PC-9 (cell line): ENCODE measurements around the gene EVI5. TPM values are rescaled to one million over a fixed set of nuclear protein-coding genes. Genes with fewer than 3 reads are reported as not detected.

Experiments used
- BruUV-seq: library from RNA; stranded (reverse); fragments of 400-500 nt; replicated peaks from 2 replicates; lab custom pipeline; 2021; lab: Mats Ljungman, UMichigan
- CTCF ChIA-PET: fragments of 300-600 bp; sonication (Branson Sonifier 250); formaldehyde crosslinking; loops from one replicate; lab custom pipeline; 2022; ENCODE audit warnings: antibody characterized with exemption; lab: Charles Lee
- POLR2A ChIA-PET: fragments of 300-600 bp; sonication (Branson Sonifier 250); formaldehyde crosslinking; loops from one replicate; lab custom pipeline; 2022; ENCODE audit warnings: antibody characterized with exemption; ENCODE audit not compliant: unreplicated experiment; lab: Charles Lee
- DNase-seq, 2 experiments: peaks; one replicate each; pipeline versions ENCODE4 v3.0.0 to v3.0.0-alpha.2; 2015 to 2022; ENCODE audit warnings: mixed read lengths in 1 of 2
- H2AFZ ChIP-seq: fragments of 200-600 bp; sonication (generic); 2 replicates; pipeline ENCODE4 v1.8.1; 2017; ENCODE audit warnings: antibody characterized with exemption
- H3F3A ChIP-seq: fragments of 200-600 bp; sonication (generic); 2 replicates; pipeline ENCODE4 v1.8.1; 2017; ENCODE audit warnings: antibody characterized with exemption, mild to moderate bottlenecking, low read depth; ENCODE audit not compliant: insufficient read depth
- H3K27ac ChIP-seq: fragments of 200-600 bp; sonication (generic); 2 replicates; pipeline ENCODE4 v1.6.1; 2016; ENCODE audit warnings: mixed run types
- H3K27me3 ChIP-seq: fragments of 200-600 bp; sonication (generic); 2 replicates; pipeline ENCODE4 v1.6.1; 2016; ENCODE audit warnings: low read depth, mixed run types; ENCODE audit not compliant: insufficient read depth
- H3K36me3 ChIP-seq: fragments of 200-600 bp; sonication (generic); 2 replicates; pipeline ENCODE4 v1.6.1; 2016; ENCODE audit warnings: low read depth, mixed run types
- H3K4me1 ChIP-seq: fragments of 200-600 bp; sonication (generic); replicated peaks from 2 replicates; pipeline ENCODE4 v1.6.1; 2016; ENCODE audit warnings: mixed run types; ENCODE audit not compliant: insufficient read depth
- H3K4me2 ChIP-seq: fragments of 200-600 bp; sonication (generic); 2 replicates; pipeline ENCODE4 v1.6.1; 2017; ENCODE audit warnings: mixed run types
- H3K4me3 ChIP-seq: fragments of 200-600 bp; sonication (generic); 2 replicates; pipeline ENCODE4 v1.6.1; 2016; ENCODE audit warnings: mixed run types
- H3K79me2 ChIP-seq: fragments of 200-600 bp; sonication (generic); 2 replicates; pipeline ENCODE4 v1.6.1; 2017; ENCODE audit warnings: low read depth, mixed run types
- H3K9me2 ChIP-seq: fragments of 200-600 bp; sonication (generic); 2 replicates; pipeline ENCODE4 v1.8.1; 2017; ENCODE audit warnings: mild to moderate bottlenecking; ENCODE audit not compliant: insufficient read depth
- H3K9me3 ChIP-seq: fragments of 200-600 bp; sonication (generic); 2 replicates; pipeline ENCODE4 v1.8.1; 2016; ENCODE audit warnings: low read depth; ENCODE audit not compliant: insufficient read depth
- H4K20me1 ChIP-seq: fragments of 200-600 bp; sonication (generic); 2 replicates; pipeline ENCODE4 v1.8.1; 2017; ENCODE audit not compliant: insufficient read depth
- CTCF ChIP-seq: fragments of 200-600 bp; sonication (generic); conservative IDR thresholded peaks from 2 replicates; pipeline ENCODE4 v1.6.1; 2017; ENCODE audit warnings: mixed run types, antibody characterized with exemption, mild to moderate bottlenecking, moderate library complexity
- EZH2 ChIP-seq: fragments of 200-600 bp; sonication (generic); IDR thresholded peaks from 2 replicates; pipeline ENCODE4 v1.8.0; 2017; ENCODE audit warnings: antibody characterized with exemption, low read depth
- intact Hi-C: fragments of 100-400 bp; cut with micrococcal nuclease; formaldehyde crosslinking; loops from one replicate; pipeline ENCODE4 v1.10.0; 2022; ENCODE audit not compliant: unreplicated experiment
- total RNA-seq: library from RNA; stranded (reverse); gene quantifications from 2 replicates; pipeline ENCODE4 v1.2.3, GENCODE V29; 2021

Gene EVI5
- total RNA-seq, 1 experiment from 2014 or later = 32.0 TPM

GRCh38 chr1:92797297-92797696, 12.4 kb upstream of the EVI5 start:
- no peak for DNase-seq
- no peak overlapping the region for H3K4me2 ChIP-seq
- H3K9me3 ChIP-seq = no peaks in the 10 kb centered on the region
- TF ChIP-seq EZH2 (no peak), CTCF (no peak)
- H3F3A ChIP-seq = peaks cover 5% of the 10 kb centered on the region; the same call in 1 of the 2 replicates
- no peaks in the 10 kb centered on the region for H3K79me2 ChIP-seq
- no peaks in the 10 kb centered on the region for H3K9me2 ChIP-seq
- ChIA-PET CTCF (no interaction called here), POLR2A (interaction anchor here (0.7 kb wide), 1 partner anchor 542 kb away, joined by 3 read pairs; no protein-coding TSS in a partner anchor)
- intact Hi-C loops = no loop called here
- peaks cover 4% of the 10 kb centered on the region; the same call in 1 of the 2 replicates for H3K4me1 ChIP-seq
- no peak overlapping the region for H3K27ac ChIP-seq
- no peak overlapping the region for H3K4me3 ChIP-seq
- H2AFZ ChIP-seq = no peak overlapping the region
- no peaks in the 10 kb centered on the region for H3K27me3 ChIP-seq
- H3K36me3 ChIP-seq = no peaks in the 10 kb centered on the region
- H4K20me1 ChIP-seq = no peaks in the 10 kb centered on the region
- no TSS peak for BruUV-seq

- H3K9me2 ChIP-seq = no peaks in the 10 kb centered on the region
- H3K79me2 ChIP-seq = no peaks in the 10 kb centered on the region
- H3K36me3 ChIP-seq = no peaks in the 10 kb centered on the region
- no TSS peak for BruUV-seq
- CTCF ChIA-PET = no interaction called here
- intact Hi-C loops = no loop called here
- no peak overlapping the region for H3K27ac ChIP-seq
- H3K27me3 ChIP-seq = no peaks in the 10 kb centered on the region
- H3K4me2 ChIP-seq = no peak overlapping the region
- no peaks in the 10 kb centered on the region for H4K20me1 ChIP-seq
- TF ChIP-seq EZH2 (no peak), CTCF (no peak)
- no peak for DNase-seq
- POLR2A ChIA-PET = no interaction called here
- no peaks in the 10 kb centered on the region for H3K9me3 ChIP-seq
- H3F3A ChIP-seq = no peaks in the 10 kb centered on the region
- H3K4me1 ChIP-seq = peaks cover 10% of the 10 kb centered on the region; the same call in 1 of the 2 replicates
- H3K4me3 ChIP-seq = no peak overlapping the region
- no peak overlapping the region for H2AFZ ChIP-seq
Measured at GRCh38 chr1:92795166-92795565, 10.3 kb upstream of the EVI5 start.

GRCh38 chr1:92792340-92792782, 7.5 kb upstream of the EVI5 start:
- TF ChIP-seq EZH2 = no peak
- no peak for TF ChIP-seq CTCF
- BruUV-seq = no TSS peak

More at GRCh38 chr1:92792340-92792782, 7.5 kb upstream of the EVI5 start:
- no peaks in the 10 kb centered on the region for H3F3A ChIP-seq
- H3K27me3 ChIP-seq = no peaks in the 10 kb centered on the region
- no peak overlapping the region; the same call in 1 of the 2 replicates for H2AFZ ChIP-seq
- CTCF ChIA-PET = interaction anchor here (0.8 to 1.0 kb wide), 2 partner anchors 26 to 43 kb away, joined by 3 to 6 read pairs; no protein-coding TSS in a partner anchor
- intact Hi-C loops = loop anchor here (2.0 kb wide), 1 partner anchor 38 kb away; no protein-coding TSS in a partner anchor
- no peak for DNase-seq
- no peaks in the 10 kb centered on the region for H3K79me2 ChIP-seq
- no peak overlapping the region; the same call in 1 of the 2 replicates for H3K4me2 ChIP-seq
- no peaks in the 10 kb centered on the region for H3K9me2 ChIP-seq
- H4K20me1 ChIP-seq = no peaks in the 10 kb centered on the region
- no peak overlapping the region for H3K4me3 ChIP-seq
- H3K27ac ChIP-seq = no peak overlapping the region
- POLR2A ChIA-PET = interaction anchor here (0.5 to 0.7 kb wide), 4 partner anchors 26 to 1229 kb away, joined by 4 to 7 read pairs (median 6); no protein-coding TSS in a partner anchor
- H3K4me1 ChIP-seq = peaks cover 10% of the 10 kb centered on the region; the same call in 1 of the 2 replicates
- H3K36me3 ChIP-seq = no peaks in the 10 kb centered on the region
- H3K9me3 ChIP-seq = no peaks in the 10 kb centered on the region
